A673 (cell line): ENCODE results near the gene NOD2. TPM values are rescaled to one million over a fixed set of nuclear protein-coding genes. Genes with fewer than 3 reads are reported as not detected.
A peak's percentile ranks its signal among the peaks of the same experiment; 100 is the strongest.

ENCODE experiments used
- BruUV-seq: library from RNA; stranded (reverse); fragments of 400-500 nt; replicated peaks from 2 replicates; lab custom pipeline; 2021; lab: Mats Ljungman, UMichigan
- CTCF ChIA-PET: fragments of 300-600 bp; sonication (Branson Sonifier 250); formaldehyde crosslinking; loops from one replicate; lab custom pipeline; 2022; ENCODE audit warnings: antibody characterized with exemption; lab: Charles Lee
- POLR2A ChIA-PET: fragments of 300-600 bp; sonication (Branson Sonifier 250); formaldehyde crosslinking; loops from one replicate; lab custom pipeline; 2022; ENCODE audit warnings: antibody characterized with exemption; ENCODE audit not compliant: low non-redundant PET; lab: Charles Lee
- DNase-seq: peaks from one replicate; pipeline ENCODE4 v3.0.0-alpha.2; 2015; ENCODE audit warnings: low spot score
- H3K27ac ChIP-seq: fragments of 200-600 bp; sonication (generic); 2 replicates; pipeline ENCODE4 v1.5.1; 2016; ENCODE audit warnings: mixed run types, low read depth, mild to moderate bottlenecking, mixed read lengths, antibody characterized with exemption, low read length; ENCODE audit not compliant: poor library complexity, severe bottlenecking
- H3K27me3 ChIP-seq: fragments of 200-600 bp; sonication (generic); replicated peaks from 2 replicates; pipeline ENCODE4 v1.6.1; 2017; ENCODE audit warnings: mixed run types, low read depth, mild to moderate bottlenecking, mixed read lengths, antibody characterized with exemption, low read length; ENCODE audit not compliant: insufficient read depth, poor library complexity
- H3K36me3 ChIP-seq: fragments of 200-600 bp; sonication (generic); 2 replicates; pipeline ENCODE4 v1.6.1; 2016; ENCODE audit warnings: mixed run types, mild to moderate bottlenecking, mixed read lengths, antibody characterized with exemption, low read length; ENCODE audit not compliant: insufficient read depth, poor library complexity, severe bottlenecking
- H3K4me1 ChIP-seq: fragments of 200-600 bp; sonication (generic); 2 replicates; pipeline ENCODE4 v1.6.1; 2017; ENCODE audit warnings: mixed run types, mild to moderate bottlenecking, mixed read lengths, antibody characterized with exemption, low read length; ENCODE audit not compliant: insufficient read depth, poor library complexity, severe bottlenecking
- H3K4me3 ChIP-seq: fragments of 200-600 bp; sonication (generic); 2 replicates; pipeline ENCODE4 v1.5.1; 2016; ENCODE audit warnings: low read depth, mixed run types, mild to moderate bottlenecking, mixed read lengths, low read length; ENCODE audit not compliant: poor library complexity, severe bottlenecking
- H3K9me3 ChIP-seq: fragments of 200-600 bp; sonication (generic); 2 replicates; pipeline ENCODE4 v1.6.1; 2016; ENCODE audit warnings: mixed run types, low read depth, mild to moderate bottlenecking, mixed read lengths, antibody characterized with exemption, low read length; ENCODE audit not compliant: poor library complexity, severe bottlenecking
- CTCF ChIP-seq: fragments of 300-800, 200-600 bp; sonication (generic); conservative IDR thresholded peaks from 2 replicates; pipeline ENCODE4 v1.5.1; 2017; ENCODE audit warnings: low read depth, mild to moderate bottlenecking, antibody characterized with exemption, low read length, moderate library complexity, mixed read lengths
- EZH2 ChIP-seq: fragments of 200-600 bp; sonication (generic); IDR thresholded peaks from 2 replicates; pipeline ENCODE4 v1.6.1; 2017; ENCODE audit warnings: borderline replicate concordance, low read depth, mild to moderate bottlenecking, mixed read lengths, antibody characterized with exemption, low read length; ENCODE audit not compliant: poor library complexity, severe bottlenecking
- intact Hi-C: fragments of 100-400 bp; cut with micrococcal nuclease; formaldehyde crosslinking; loops from one replicate; pipeline ENCODE4 v1.10.0; 2022; ENCODE audit not compliant: unreplicated experiment
- total RNA-seq: library from RNA; stranded (reverse); gene quantifications from 2 replicates; pipeline ENCODE4 v1.2.3, GENCODE V29; 2021

NOD2 gene
- total RNA-seq, 1 experiment from 2014 or later = not detected

GRCh38 chr16:50711040-50711439, 17.6 kb downstream of the NOD2 start:
- POLR2A ChIA-PET = no interaction called here

DNA sequence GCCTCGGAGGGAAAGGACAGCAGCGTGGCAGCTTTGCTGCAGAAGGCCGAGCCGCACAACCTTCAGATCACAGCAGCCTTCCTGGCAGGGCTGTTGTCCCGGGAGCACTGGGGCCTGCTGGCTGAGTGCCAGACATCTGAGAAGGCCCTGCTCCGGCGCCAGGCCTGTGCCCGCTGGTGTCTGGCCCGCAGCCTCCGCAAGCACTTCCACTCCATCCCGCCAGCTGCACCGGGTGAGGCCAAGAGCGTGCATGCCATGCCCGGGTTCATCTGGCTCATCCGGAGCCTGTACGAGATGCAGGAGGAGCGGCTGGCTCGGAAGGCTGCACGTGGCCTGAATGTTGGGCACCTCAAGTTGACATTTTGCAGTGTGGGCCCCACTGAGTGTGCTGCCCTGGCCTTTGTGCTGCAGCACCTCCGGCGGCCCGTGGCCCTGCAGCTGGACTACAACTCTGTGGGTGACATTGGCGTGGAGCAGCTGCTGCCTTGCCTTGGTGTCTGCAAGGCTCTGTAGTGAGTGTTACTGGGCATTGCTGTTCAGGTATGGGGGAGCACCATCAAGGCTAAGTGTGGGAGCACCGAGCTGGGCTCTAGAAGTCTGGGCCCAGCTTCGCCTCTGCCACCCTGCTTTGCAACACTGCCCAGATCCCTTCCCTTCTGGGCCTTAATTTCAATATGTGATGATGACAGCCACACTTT, 18.6 kb downstream of the NOD2 start:
- no peaks in the 10 kb centered on the region for H3K4me1 ChIP-seq
- no peaks in the 10 kb centered on the region for H3K36me3 ChIP-seq
- ChIA-PET POLR2A (no interaction called here), CTCF (no interaction called here)
- no peak for DNase-seq
- TF ChIP-seq CTCF (no peak), EZH2 (no peak)
- intact Hi-C loops = no loop called here
- H3K27me3 ChIP-seq = no peaks in the 10 kb centered on the region
- H3K9me3 ChIP-seq = no peaks in the 10 kb centered on the region
- no peak overlapping the region for H3K4me3 ChIP-seq
- no peak overlapping the region for H3K27ac ChIP-seq
- no TSS peak for BruUV-seq

More at GRCh38 chr16:50711040-50711439, 17.6 kb downstream of the NOD2 start:
- Histone ChIP-seq H3K4me1 (no peaks in the 10 kb centered on the region), H3K4me3 (no peak overlapping the region), H3K36me3 (no peaks in the 10 kb centered on the region), H3K27me3 (no peaks in the 10 kb centered on the region), H3K27ac (no peak overlapping the region), H3K9me3 (no peaks in the 10 kb centered on the region)
- CTCF ChIA-PET = no interaction called here
- no TSS peak for BruUV-seq
- TF ChIP-seq EZH2 (no peak), CTCF (no peak)
- intact Hi-C loops = no loop called here
- DNase-seq = no peak

GRCh38 chr16:50712560-50712898, 19.1 kb downstream of the NOD2 start:
- Histone ChIP-seq H3K4me3 (no peak overlapping the region), H3K4me1 (no peaks in the 10 kb centered on the region), H3K9me3 (no peaks in the 10 kb centered on the region), H3K27ac (no peak overlapping the region), H3K36me3 (no peaks in the 10 kb centered on the region), H3K27me3 (no peaks in the 10 kb centered on the region)
- ChIA-PET POLR2A (no interaction called here), CTCF (no interaction called here)
- intact Hi-C loops = no loop called here
- no TSS peak for BruUV-seq
- peak; percentile 33 for DNase-seq
- TF ChIP-seq EZH2 (no peak), CTCF (no peak)
